HepG2 (cell line): ENCODE measurements around the gene LAMA5. TPM values are rescaled to one million over a fixed set of nuclear protein-coding genes. Genes with fewer than 3 reads are reported as not detected.

Experiments used
- ATAC-seq: fragments of 200-7000 bp; cut with Tn5 transposase; 3 replicates; pipeline ENCODE4 v1.9.1; 2020; ENCODE audit warnings: mild to moderate bottlenecking, moderate library complexity
- BruUV-seq: library from RNA; stranded (reverse); fragments of 400-500 nt; replicated peaks from 2 replicates; lab custom pipeline; 2021; lab: Mats Ljungman, UMichigan
- CTCF ChIA-PET: fragments of 300-600 bp; formaldehyde crosslinking; extraction: SDS; loops from one replicate; lab custom pipeline; 2021; ENCODE audit warnings: low total read pairs, inconsistent platforms, low intra/inter-chr PET ratio; lab: Yijun Ruan, JAX
- POLR2A ChIA-PET: fragments of 350-600 bp; sonication (Branson Sonifier 250); formaldehyde crosslinking; loops from one replicate; lab custom pipeline; 2020; ENCODE audit warnings: antibody characterized with exemption, inconsistent platforms; lab: Yijun Ruan, JAX
- DNase-seq: peaks from one replicate; pipeline ENCODE4 v3.0.0-alpha.2; 2015; ENCODE audit warnings: low spot score
- FAIRE-seq: peaks from 3 replicates; lab custom pipeline; 2011; peaks lifted over from hg19 to GRCh38; lab: Jason Lieb, UNC
- H2AFZ ChIP-seq: one replicate; pipeline ENCODE4 v1.6.1; 2011; ENCODE audit warnings: low read length, inconsistent platforms
- H3K27ac ChIP-seq: fragments of 300-600 bp; 3 replicates; pipeline ENCODE4 v1.8.0; 2011; ENCODE audit warnings: mixed run types, mild to moderate bottlenecking, mixed read lengths, low read length, inconsistent platforms; ENCODE audit not compliant: insufficient read depth; ENCODE audit errors: extremely low read length
- H3K27me3 ChIP-seq, 2 experiments: fragments of 200-600 bp in 1 of 2; 2 replicates in 1 of 2; 3 replicates in 1 of 2; pipeline versions ENCODE4 v1.6.0 to v1.8.0; 2011; ENCODE audit warnings: low read length in 2 of 2, mild to moderate bottlenecking in 2 of 2, moderate library complexity in 2 of 2, inconsistent platforms in 1 of 2; ENCODE audit not compliant: insufficient read depth in 2 of 2, control insufficient read depth in 1 of 2
- H3K36me3 ChIP-seq, 2 experiments: fragments of 200-600 bp in 1 of 2; replicated peaks in 1 of 2; 2 replicates in 1 of 2; 3 replicates in 1 of 2; pipeline versions ENCODE4 v1.5.1 to v1.8.0; 2011; ENCODE audit warnings: low read length in 2 of 2, inconsistent platforms in 1 of 2; ENCODE audit not compliant: insufficient read depth in 2 of 2, control insufficient read depth in 1 of 2
- H3K4me1 ChIP-seq: 2 replicates; pipeline ENCODE4 v1.5.1; 2012; ENCODE audit warnings: low read length, inconsistent platforms; ENCODE audit not compliant: insufficient read depth
- H3K4me2 ChIP-seq: 2 replicates; pipeline ENCODE4 v1.6.0; 2011; ENCODE audit warnings: low read depth, low read length, inconsistent platforms
- H3K4me3 ChIP-seq, 3 experiments: fragments of 200-600 bp in 1 of 3; sonication (generic), shearing (Covaris generic) in 1 of 3; replicated peaks in 1 of 3; 2 replicates each; pipeline ENCODE4 v1.5.1; 2011 to 2016; ENCODE audit warnings: low read length in 3 of 3, inconsistent platforms in 2 of 3, low read depth in 2 of 3, mild to moderate bottlenecking in 2 of 3, control low read depth in 1 of 3, mixed read lengths in 1 of 3; ENCODE audit not compliant: insufficient read depth in 1 of 3
- H3K79me2 ChIP-seq: one replicate; pipeline ENCODE4 v1.6.1; 2011; ENCODE audit warnings: low read length, inconsistent platforms; ENCODE audit not compliant: insufficient read depth
- H3K9ac ChIP-seq: 2 replicates; pipeline ENCODE4 v1.6.0; 2011; ENCODE audit warnings: mild to moderate bottlenecking, low read depth, low read length, inconsistent platforms; ENCODE audit not compliant: insufficient read depth
- H3K9me3 ChIP-seq: 2 replicates; pipeline ENCODE4 v1.5.1; 2012; ENCODE audit warnings: mild to moderate bottlenecking, low read length
- H4K20me1 ChIP-seq: 2 replicates; pipeline ENCODE4 v1.6.0; 2011; ENCODE audit warnings: inconsistent platforms, mild to moderate bottlenecking, low read length, moderate library complexity; ENCODE audit not compliant: insufficient read depth
- AGO1 ChIP-seq: fragments of 200-400 bp; formaldehyde crosslinking; IDR thresholded peaks from 2 replicates; pipeline ENCODE4 v1.6.1; 2017; ENCODE audit warnings: mild to moderate bottlenecking, low read depth, low read length, moderate library complexity; ENCODE audit not compliant: poor library complexity, severe bottlenecking
- BCL6 ChIP-seq: IDR thresholded peaks from 2 replicates; pipeline ENCODE4 v1.6.1; 2016; ENCODE audit warnings: missing genetic modification reagents, missing compliant biosample characterization
- ELF3 ChIP-seq: IDR thresholded peaks from 2 replicates; pipeline ENCODE4 v1.6.1; 2016; ENCODE audit warnings: missing genetic modification reagents, missing compliant biosample characterization
- ETV5 ChIP-seq: IDR thresholded peaks from 2 replicates; pipeline ENCODE4 v1.6.1; 2018; ENCODE audit warnings: missing biosample characterization, missing genetic modification reagents, inconsistent platforms, borderline replicate concordance
- GABPB1 ChIP-seq: IDR thresholded peaks from 2 replicates; pipeline ENCODE4 v1.6.1; 2016; ENCODE audit warnings: mild to moderate bottlenecking, missing genetic modification reagents, moderate library complexity, missing compliant biosample characterization
- KAT8 ChIP-seq: IDR thresholded peaks from 2 replicates; pipeline ENCODE4 v1.6.1; 2016; ENCODE audit warnings: missing genetic modification reagents, missing compliant biosample characterization
- KLF6 ChIP-seq: IDR thresholded peaks from 2 replicates; pipeline ENCODE4 v1.8.0; 2016; ENCODE audit warnings: missing biosample characterization, missing genetic modification reagents
- MAFK ChIP-seq, 2 experiments: IDR thresholded peaks in 1 of 2; conservative IDR thresholded peaks in 1 of 2; 2 replicates each; pipeline ENCODE4 v1.6.1; 2011; ENCODE audit warnings: improper control_type of control experiment in 2 of 2, low read length in 2 of 2
- NFE2 ChIP-seq: sonication (generic); formaldehyde crosslinking; IDR thresholded peaks from 2 replicates; pipeline ENCODE4 v1.4.0; 2020; ENCODE audit warnings: missing genetic modification reagents
- NFYC ChIP-seq: IDR thresholded peaks from 2 replicates; pipeline ENCODE4 v1.6.1; 2016; ENCODE audit warnings: missing genetic modification reagents, missing compliant biosample characterization
- SMAD1 ChIP-seq: sonication (generic); formaldehyde crosslinking; IDR thresholded peaks from 2 replicates; pipeline ENCODE4 v1.4.0; 2020; ENCODE audit warnings: missing genetic modification reagents, low read depth, mild to moderate bottlenecking, borderline replicate concordance
- STAG1 ChIP-seq: sonication (generic); formaldehyde crosslinking; IDR thresholded peaks from 2 replicates; pipeline ENCODE4 v1.4.0; 2020; ENCODE audit warnings: missing genetic modification reagents
- TBX2 ChIP-seq: sonication (generic); formaldehyde crosslinking; IDR thresholded peaks from 2 replicates; pipeline ENCODE4 v1.5.0; 2020; ENCODE audit warnings: missing genetic modification reagents, mild to moderate bottlenecking, borderline replicate concordance
- U2AF2 ChIP-seq: fragments of 200-400 bp; formaldehyde crosslinking; IDR thresholded peaks from 2 replicates; pipeline ENCODE4 v1.6.1; 2017; ENCODE audit warnings: low read depth, mild to moderate bottlenecking, low read length
- YEATS4 ChIP-seq: sonication (generic); formaldehyde crosslinking; IDR thresholded peaks from 2 replicates; pipeline ENCODE4 v1.4.0; 2020; ENCODE audit warnings: missing genetic modification reagents, borderline replicate concordance
- ZBTB39 ChIP-seq: sonication (generic); formaldehyde crosslinking; IDR thresholded peaks from 2 replicates; pipeline ENCODE4 v1.5.0; 2020; ENCODE audit warnings: missing genetic modification reagents
- ZNF354B ChIP-seq: sonication (generic); formaldehyde crosslinking; IDR thresholded peaks from 2 replicates; pipeline ENCODE4 v1.8.0; 2022; ENCODE audit warnings: mild to moderate bottlenecking, missing genetic modification reagents
- ZNF484 ChIP-seq: sonication (generic); formaldehyde crosslinking; IDR thresholded peaks from 2 replicates; pipeline ENCODE4 v1.5.1; 2020; ENCODE audit warnings: mild to moderate bottlenecking, low read depth, missing genetic modification reagents, borderline replicate concordance
- ZNF572 ChIP-seq: sonication (generic); formaldehyde crosslinking; IDR thresholded peaks from 2 replicates; pipeline ENCODE4 v1.5.1; 2020; ENCODE audit warnings: mild to moderate bottlenecking, missing genetic modification reagents
- ZZZ3 ChIP-seq: sonication (generic); formaldehyde crosslinking; IDR thresholded peaks from 2 replicates; pipeline ENCODE4 v1.4.0; 2020; ENCODE audit warnings: missing genetic modification reagents, mild to moderate bottlenecking, borderline replicate concordance
- WGBS: methylation state at CpG from one replicate; pipeline ENCODE4 v1.1.6; 2017; ENCODE audit warnings: low lambda C conversion rate; 5-methylcytosine and 5-hydroxymethylcytosine counted together
- in situ Hi-C: cut with HindIII; loops from 2 replicates; pipeline ENCODE4 v1.10.0; 2017; ENCODE audit warnings: low pct_unique_long_range_greater_than_20kb; ENCODE audit not compliant: extremely low pct_ligation_motif_present
- intact Hi-C: fragments of 100-400 bp; cut with micrococcal nuclease; formaldehyde crosslinking; loops from one replicate; pipeline ENCODE4 v1.10.0; 2022; ENCODE audit not compliant: unreplicated experiment
- polyA plus RNA-seq, 8 experiments: library from polyadenylated mRNA; depleted of rRNA in 3 of 8; stranded (reverse) in 7 of 8; unstranded in 1 of 8; fragments of >200 nt; fragmentation: Illumina TruSeq in 4 of 8; extraction: Trizol in 4 of 8; gene quantifications; 2 replicates each; pipeline versions ENCODE4 v1.2.1 to v1.2.3, GENCODE V29; 2011 to 2016; ENCODE audit warnings: low read depth in 4 of 8, missing spikeins in 1 of 8, mixed read lengths in 1 of 8; ENCODE audit not compliant: insufficient read depth in 1 of 8
- total RNA-seq, 5 experiments: library from RNA; depleted of rRNA; stranded (reverse); fragments of >200 nt; fragmentation: Illumina TruSeq; extraction: Trizol; gene quantifications; 2 replicates each; pipeline ENCODE4 v1.2.3, GENCODE V29; 2016; ENCODE audit warnings: low read depth in 1 of 5

The LAMA5 gene
- total and polyA plus RNA-seq, 2 of the 13 experiments (the other 11 are each of a cell fraction or from before 2014, with no cell fraction given): 21.0 to 44.7 TPM

GRCh38 chr20:62396367-62397239 is 29.5 kb upstream of the LAMA5 start (continued):
- TF ChIP-seq ETV5 (CRISPR knock-in tag) (0 out of 2 replicates have a peak, but pooled peaks have one; percentile 9), GABPB1 (0 out of 2 replicates have a peak, but pooled peaks have one; percentile 6)

- Histone ChIP-seq H3K9ac (no peak overlapping the region), H4K20me1 (no peaks in the 10 kb centered on the region), H3K9me3 (no peaks in the 10 kb centered on the region), H3K79me2 (no peaks in the 10 kb centered on the region), H3K4me1 (no peaks in the 10 kb centered on the region), H3K36me3 (peaks cover 6 to 16% of the 10 kb centered on the region in 2 experiments; a peak in 4 of 5 replicates), H2AFZ (no peak overlapping the region), H3K4me3 (no peak overlapping the region), H3K4me2 (no peak overlapping the region), H3K27me3 (no peaks in the 10 kb centered on the region), H3K27ac (no peak overlapping the region)
- ATAC-seq (peak; percentile 61), FAIRE-seq (peak; percentile 60), DNase-seq (no peak)
- CTCF ChIA-PET: interaction anchor here (1.5 kb wide), 1 partner anchor 10 kb away, joined by 6 read pairs; no protein-coding TSS in a partner anchor
- in situ Hi-C loops (no loop called here), intact Hi-C loops (no loop called here)
- no TSS peak for BruUV-seq
- 83% methylated on average over 26 of the region's 27 CpGs for WGBS
- POLR2A ChIA-PET: interaction anchor here (1.0 to 2.1 kb wide), 3 partner anchors 9 to 27 kb away, joined by 3 to 8 read pairs (median 4); partner anchors contain the start of gene RPS21
- TF ChIP-seq ELF3 (CRISPR knock-in tag): no peak
- no peak for TF ChIP-seq ZNF484 (CRISPR knock-in tag)
- TF ChIP-seq NFYC (CRISPR knock-in tag): no peak
- TF ChIP-seq MAFK (conservative IDR thresholded peaks at IDR 0.05 in 1 of 2, IDR thresholded peaks at IDR 0.05 in 1 of 2; ENCODE audit: low read length in 2 of 2): no peak
- no peak for TF ChIP-seq KLF6 (CRISPR knock-in tag)
- no peak for TF ChIP-seq YEATS4 (CRISPR knock-in tag)
- no peak for TF ChIP-seq NFE2 (CRISPR knock-in tag)
- TF ChIP-seq U2AF2: no peak
- TF ChIP-seq ZNF572 (CRISPR knock-in tag): 0 out of 2 replicates have a peak, but pooled peaks have one; percentile 50
- TF ChIP-seq STAG1: peak; percentile 43
- TF ChIP-seq ZNF354B (CRISPR knock-in tag): no peak
- TF ChIP-seq AGO1: peak; percentile 37
- no peak for TF ChIP-seq TBX2 (CRISPR knock-in tag)
- no peak for TF ChIP-seq BCL6 (CRISPR knock-in tag)
- no peak for TF ChIP-seq ZBTB39 (CRISPR knock-in tag)
- TF ChIP-seq SMAD1: peak; percentile 10; the same call in 1 of the 2 replicates
- no peak for TF ChIP-seq KAT8 (CRISPR knock-in tag)
- TF ChIP-seq ZZZ3 (CRISPR knock-in tag): no peak
Measured at GRCh38 chr20:62395311-62396242, 28.5 kb upstream of the LAMA5 start.
